Small intestine (tissue), 7 donors: ENCODE measurements around the gene SPRING1. TPM values are rescaled to one million over a fixed set of nuclear protein-coding genes. Genes with fewer than 3 reads are reported as not detected.

Source experiments
- DNase-seq, 2 donors: peaks; one replicate each; pipeline versions ENCODE4 v3.0.0 to v3.0.0-alpha.2; 2013
- FAIRE-seq: peaks from 2 replicates; lab custom pipeline; 2012; peaks lifted over from hg19 to GRCh38; lab: Jason Lieb, UNC
- H3K27ac ChIP-seq, 3 donors: one replicate each; pipeline ENCODE4 v1.5.1; 2013; ENCODE audit warnings: low read length in 2 of 3, mild to moderate bottlenecking in 2 of 3, control low read depth in 1 of 3, inconsistent platforms in 1 of 3, low read depth in 1 of 3, moderate library complexity in 1 of 3
- H3K27me3 ChIP-seq, 3 donors: one replicate each; pipeline ENCODE4 v1.6.1; 2013; ENCODE audit warnings: low read length in 3 of 3, inconsistent platforms in 1 of 3; ENCODE audit not compliant: control insufficient read depth in 3 of 3, insufficient read depth in 3 of 3
- H3K36me3 ChIP-seq, 3 donors: one replicate each; pipeline ENCODE4 v1.6.1; 2013; ENCODE audit warnings: low read length in 3 of 3, inconsistent platforms in 1 of 3, low read depth in 1 of 3, mild to moderate bottlenecking in 1 of 3, moderate library complexity in 1 of 3; ENCODE audit not compliant: control insufficient read depth in 3 of 3, insufficient read depth in 2 of 3
- H3K4me1 ChIP-seq, 3 donors: one replicate each; pipeline ENCODE4 v1.6.1; 2013; ENCODE audit warnings: low read length in 2 of 3, inconsistent platforms in 1 of 3, low read depth in 1 of 3, mild to moderate bottlenecking in 1 of 3, moderate library complexity in 1 of 3; ENCODE audit not compliant: control insufficient read depth in 3 of 3, insufficient read depth in 2 of 3
- H3K4me3 ChIP-seq, 3 donors: one replicate each; pipeline ENCODE4 v1.5.1; 2013; ENCODE audit warnings: low read length in 3 of 3, control low read depth in 1 of 3, inconsistent platforms in 1 of 3, low read depth in 1 of 3, mild to moderate bottlenecking in 1 of 3, moderate library complexity in 1 of 3
- H3K9me3 ChIP-seq, 2 donors: one replicate each; pipeline ENCODE4 v1.6.1; 2013; ENCODE audit warnings: low read depth in 1 of 2, low read length in 1 of 2; ENCODE audit not compliant: control insufficient read depth in 2 of 2, insufficient read depth in 1 of 2
- WGBS, 3 donors: extraction: QIAGEN DNeasy Blood & Tissue Kit; methylation state at CpG; one replicate each; pipeline ENCODE4 v1.1.7; 2013; 5-methylcytosine and 5-hydroxymethylcytosine counted together
- polyA plus RNA-seq, 4 donors: library from polyadenylated mRNA; stranded (reverse) in 3 of 4; unstranded in 1 of 4; fragments of 200-250 nt in 3 of 4; fragments of 120-200 nt in 1 of 4; gene quantifications; one replicate each; pipeline versions ENCODE4 v1.2.1 to v1.2.3, GENCODE V29; 2013
- donor health status: healthy with polysubstance abuse.
- donor health status: control.
- donor health status: control.
- donor health status: Bipolar disorder and iron deficiency.
- donor health status: healthy.

Gene SPRING1
- polyA plus RNA-seq, 4 donors = 10.3 to 44.8 (median 16.4) TPM

DNA sequence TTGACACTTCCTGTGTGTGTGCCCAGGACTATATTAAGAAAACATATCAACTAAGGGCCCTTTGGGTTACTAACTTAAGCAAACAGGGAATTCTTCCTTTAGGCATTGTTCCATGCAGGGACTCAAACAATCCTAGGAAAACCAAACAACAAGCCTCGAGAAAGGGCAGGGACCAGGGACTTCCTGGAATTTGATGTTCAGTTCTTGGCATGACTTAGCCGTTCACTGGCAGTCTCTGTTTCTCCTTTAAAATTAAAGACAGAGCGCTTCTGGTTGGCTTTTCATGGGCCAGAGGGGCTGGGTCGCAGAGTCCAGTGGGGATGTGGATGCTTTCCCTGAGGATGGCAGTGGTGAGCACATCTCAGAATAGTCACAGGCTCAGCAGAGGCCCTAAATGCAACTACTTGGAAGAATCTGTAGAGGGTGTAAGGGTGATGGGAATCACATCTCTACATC is 35.4 kb upstream of the SPRING1 start:
- H3K36me3 ChIP-seq = no peaks in the 10 kb centered on the region
- WGBS, 3 donors = 72 to 87% (median 83%) methylated on average over 4 of the region's 4 CpGs
- FAIRE-seq (no peak), DNase-seq (no peak)
- H3K9me3 ChIP-seq = no peaks in the 10 kb centered on the region
- no peak overlapping the region for H3K4me3 ChIP-seq
- no peak overlapping the region for H3K27ac ChIP-seq
- no peaks in the 10 kb centered on the region for H3K4me1 ChIP-seq
- no peaks in the 10 kb centered on the region for H3K27me3 ChIP-seq

DNA sequence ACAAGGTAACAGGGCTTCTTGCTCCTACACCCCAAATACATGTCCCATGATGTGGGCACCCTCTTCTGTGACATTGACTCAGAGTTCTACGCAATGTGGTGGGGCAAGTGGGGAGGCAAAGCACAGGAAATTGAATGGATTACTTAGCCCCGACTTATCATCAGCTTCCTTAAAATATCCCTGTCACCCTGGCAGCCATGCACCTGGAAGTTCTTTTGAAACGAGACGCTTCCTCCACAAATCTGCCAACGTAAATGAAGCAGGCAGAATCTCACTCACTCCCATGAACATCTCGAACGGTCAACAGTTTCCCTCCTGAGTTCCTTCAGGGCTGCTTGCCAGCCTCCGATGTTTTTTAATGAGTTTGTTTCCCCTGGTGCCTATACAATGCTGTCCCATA is 33.8 kb upstream of the SPRING1 start:
- no peaks in the 10 kb centered on the region for H3K27me3 ChIP-seq
- no peak for DNase-seq
- 77 to 87% (median 82%) methylated on average over 8 of the region's 8 CpGs for WGBS, 3 donors
- H3K4me3 ChIP-seq = no peak overlapping the region
- no peaks in the 10 kb centered on the region for H3K36me3 ChIP-seq
- H3K9me3 ChIP-seq = no peaks in the 10 kb centered on the region
- H3K4me1 ChIP-seq = no peaks in the 10 kb centered on the region
- H3K27ac ChIP-seq = no peak overlapping the region
- FAIRE-seq = no peak

DNA sequence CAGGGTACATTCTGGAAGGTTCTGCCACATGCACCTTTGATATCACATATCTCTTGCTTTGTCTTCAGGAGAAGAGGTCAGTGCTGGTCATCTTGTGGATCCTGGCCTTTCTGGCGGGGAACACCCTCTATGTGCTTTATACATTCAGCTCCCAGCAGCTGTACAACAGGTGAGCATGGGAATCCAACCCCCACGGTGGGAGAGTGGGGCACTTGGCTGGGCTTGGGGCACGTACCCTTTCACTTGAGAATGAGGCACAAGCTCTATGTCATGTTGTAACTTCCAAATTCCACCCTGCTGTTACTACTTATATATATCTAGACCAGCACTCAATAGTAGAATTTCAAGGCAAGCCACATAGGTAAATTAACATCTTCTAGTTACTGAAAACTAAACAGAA is 28.9 kb upstream of the SPRING1 start:
- H3K27me3 ChIP-seq = no peaks in the 10 kb centered on the region
- no peak for DNase-seq
- H3K27ac ChIP-seq = no peak overlapping the region
- no peaks in the 10 kb centered on the region for H3K36me3 ChIP-seq
- no peaks in the 10 kb centered on the region for H3K9me3 ChIP-seq
- FAIRE-seq = no peak
- no peak overlapping the region for H3K4me3 ChIP-seq
- H3K4me1 ChIP-seq = no peaks in the 10 kb centered on the region
- 90 to 93% (median 91%) methylated on average over 3 of the region's 3 CpGs for WGBS, 3 donors

DNA sequence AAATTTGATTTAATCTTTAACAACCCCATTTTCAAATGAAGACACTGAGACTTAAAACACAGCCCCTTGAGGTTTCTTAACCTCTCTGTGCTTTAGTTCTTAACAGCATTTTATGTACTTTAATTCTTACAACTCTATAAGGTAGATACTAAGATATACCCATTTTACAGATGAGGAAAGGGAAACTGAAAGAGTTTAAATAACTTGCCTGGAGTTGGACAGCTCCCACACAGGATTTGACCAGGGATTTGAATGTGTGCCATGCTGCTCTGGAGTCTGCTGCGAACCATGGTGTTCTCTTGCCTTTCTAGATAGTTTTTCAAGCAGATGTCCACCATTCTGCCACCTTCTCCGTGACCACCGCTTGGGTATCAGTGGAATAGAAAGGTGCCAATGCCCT is 28.4 kb upstream of the SPRING1 start:
- DNase-seq (no peak), FAIRE-seq (no peak)
- 96 to 99% (median 98%) methylated on average over 3 of the region's 3 CpGs for WGBS, 3 donors
- no peaks in the 10 kb centered on the region for H3K9me3 ChIP-seq
- no peak overlapping the region for H3K27ac ChIP-seq
- H3K27me3 ChIP-seq = no peaks in the 10 kb centered on the region
- H3K36me3 ChIP-seq = no peaks in the 10 kb centered on the region
- no peaks in the 10 kb centered on the region for H3K4me1 ChIP-seq
- no peak overlapping the region for H3K4me3 ChIP-seq

DNA sequence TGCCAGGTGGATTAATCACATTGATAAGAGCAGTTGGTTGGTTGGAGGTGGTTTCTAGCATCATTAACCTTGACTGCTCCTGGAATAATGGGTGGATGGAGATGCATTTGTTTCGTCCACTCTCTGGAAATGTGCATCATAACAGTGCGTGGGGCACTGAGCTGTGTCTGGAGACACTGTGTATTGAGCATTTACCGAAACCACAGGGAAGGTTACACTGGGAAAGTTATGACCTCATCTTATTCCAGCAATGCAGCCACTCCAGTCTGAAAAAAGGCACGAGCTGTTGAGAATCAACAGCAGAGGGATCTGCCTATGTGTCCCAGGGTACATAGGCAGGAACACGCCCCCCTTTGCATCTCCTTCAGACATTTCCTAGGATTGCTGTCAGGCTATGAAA is 27.4 kb upstream of the SPRING1 start:
- FAIRE-seq = no peak
- H3K36me3 ChIP-seq = no peaks in the 10 kb centered on the region
- no peaks in the 10 kb centered on the region for H3K4me1 ChIP-seq
- DNase-seq = no peak
- no peak overlapping the region for H3K4me3 ChIP-seq
- H3K27me3 ChIP-seq = no peaks in the 10 kb centered on the region
- H3K27ac ChIP-seq = no peak overlapping the region
- no peaks in the 10 kb centered on the region for H3K9me3 ChIP-seq
- 67 to 76% (median 70%) methylated on average over 5 of the region's 5 CpGs for WGBS, 3 donors

DNA sequence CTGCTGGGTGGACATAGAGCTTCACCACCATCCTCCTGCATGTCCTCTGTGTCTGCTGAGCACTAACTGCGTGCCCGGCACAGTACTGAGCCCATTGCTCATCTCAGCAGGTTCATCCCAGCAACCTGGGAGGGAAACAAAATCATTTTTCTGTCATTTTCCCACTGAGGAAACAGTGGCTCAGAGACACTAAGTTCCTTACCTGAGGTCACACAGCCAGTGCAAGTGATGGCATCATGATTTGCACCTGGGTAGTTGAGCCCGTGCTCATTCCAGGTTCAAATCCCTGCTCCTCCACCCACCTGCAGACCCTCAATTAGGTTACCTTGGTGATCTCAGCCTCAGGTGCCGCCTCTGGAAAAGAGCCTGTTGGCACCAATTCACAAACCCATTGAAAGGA is 23.6 kb upstream of the SPRING1 start:
- Histone ChIP-seq H3K9me3 (no peaks in the 10 kb centered on the region), H3K4me1 (no peaks in the 10 kb centered on the region), H3K4me3 (no peak overlapping the region), H3K27ac (no peak overlapping the region), H3K36me3 (no peaks in the 10 kb centered on the region), H3K27me3 (no peaks in the 10 kb centered on the region)
- WGBS, 3 donors = 95 to 99% (median 96%) methylated on average over 4 of the region's 4 CpGs
- no peak for FAIRE-seq
- no peak for DNase-seq

DNA sequence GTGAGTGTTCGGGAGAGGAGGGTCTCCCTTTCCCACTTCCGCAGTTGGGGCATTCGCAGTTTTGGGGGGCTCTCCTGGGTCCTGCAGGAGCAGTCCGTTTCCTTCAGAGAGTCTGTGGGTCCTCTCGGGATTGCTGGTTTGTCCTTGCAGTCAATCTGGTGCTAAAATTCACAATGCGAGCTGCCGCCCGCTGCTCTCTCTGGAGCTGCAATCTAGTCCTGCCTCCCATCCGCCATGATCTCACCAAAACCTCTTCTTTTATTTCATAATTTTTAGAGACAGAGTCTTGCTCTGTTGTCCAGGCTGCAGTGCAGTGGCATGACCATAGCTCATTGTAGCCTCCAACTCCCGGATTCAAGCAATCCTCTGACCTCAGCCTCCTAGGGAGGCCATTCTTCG is 22.8 kb upstream of the SPRING1 start:
- Histone ChIP-seq H3K4me1 (no peaks in the 10 kb centered on the region), H3K4me3 (peak overlapping the region in 1 of 3 donors; percentile 18), H3K36me3 (no peaks in the 10 kb centered on the region), H3K27me3 (no peaks in the 10 kb centered on the region), H3K9me3 (no peaks in the 10 kb centered on the region), H3K27ac (no peak overlapping the region)
- WGBS, 3 donors = 86 to 94% (median 91%) methylated on average over 11 of the region's 11 CpGs
- no peak for DNase-seq
- no peak for FAIRE-seq

DNA sequence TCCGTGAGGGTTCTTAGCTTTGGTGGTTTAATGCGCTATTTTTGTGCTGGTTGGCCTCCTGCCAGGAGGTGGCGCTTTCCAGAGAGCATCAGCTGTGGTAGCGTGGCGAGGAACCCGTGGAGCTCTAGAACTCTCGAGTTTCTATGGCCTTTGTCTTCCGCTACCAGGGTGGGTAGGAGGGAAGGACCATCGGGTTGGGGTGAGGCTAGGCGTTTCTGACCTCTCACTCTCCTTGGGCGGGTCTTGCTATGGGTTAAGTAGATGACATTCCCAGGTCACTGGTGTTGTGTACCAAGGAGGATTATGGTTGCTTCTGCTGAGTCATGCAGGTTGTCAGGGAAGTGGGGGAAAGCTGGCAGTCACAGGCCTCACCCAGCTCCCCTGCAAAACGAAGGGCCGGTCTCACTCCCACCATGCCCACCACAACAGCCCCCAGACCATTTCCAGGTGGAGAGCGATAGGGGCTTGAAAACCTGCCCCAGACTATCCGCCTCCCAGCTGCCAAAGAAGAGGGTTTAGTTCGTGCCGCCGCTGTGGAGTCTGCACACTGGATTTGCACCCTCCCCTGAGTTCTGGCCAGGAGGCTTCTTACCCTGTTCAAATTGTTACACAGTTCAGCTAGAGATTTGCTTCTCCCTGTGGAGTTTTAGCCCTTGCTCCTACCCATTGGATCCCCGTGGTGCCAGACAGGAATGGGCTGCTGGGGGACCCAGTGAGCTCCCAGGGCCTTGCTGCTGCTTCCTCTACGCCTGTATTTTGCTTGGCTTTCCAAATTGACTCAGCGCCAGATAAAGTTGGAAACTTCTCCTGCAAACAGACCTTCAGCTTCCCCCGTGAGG is 22.1 kb upstream of the SPRING1 start:
- Histone ChIP-seq H3K4me1 (no peaks in the 10 kb centered on the region), H3K9me3 (no peaks in the 10 kb centered on the region), H3K27me3 (no peaks in the 10 kb centered on the region), H3K36me3 (no peaks in the 10 kb centered on the region), H3K27ac (no peak overlapping the region), H3K4me3 (peak overlapping the region in 1 of 3 donors; percentile 18)
- FAIRE-seq = no peak
- DNase-seq = peak; percentile 7 to 32
- WGBS, 3 donors = 72 to 84% (median 84%) methylated on average over 20 to 22 of the region's 22 CpGs
